Head of caudate nucleus (tissue), 42 donors: ENCODE data around the gene CDC73.
"Not testable (repeated sequence)": the region's sequence is repeated elsewhere in the genome, so short reads cannot be mapped to it uniquely, and the experiment has no call there.

Source experiments
- DNase-seq, 42 donors: peaks; one replicate each; pipeline versions ENCODE4 v3.0.0 to v3.0.0-alpha.2; 2020 to 2021; ENCODE audit warnings: mixed read lengths in 7 of 42
- intact Hi-C: fragments of 100-400 bp; cut with DNase I; formaldehyde crosslinking; loops from one replicate; pipeline ENCODE4 v1.15.0; 2022

The CDC73 gene

DNA sequence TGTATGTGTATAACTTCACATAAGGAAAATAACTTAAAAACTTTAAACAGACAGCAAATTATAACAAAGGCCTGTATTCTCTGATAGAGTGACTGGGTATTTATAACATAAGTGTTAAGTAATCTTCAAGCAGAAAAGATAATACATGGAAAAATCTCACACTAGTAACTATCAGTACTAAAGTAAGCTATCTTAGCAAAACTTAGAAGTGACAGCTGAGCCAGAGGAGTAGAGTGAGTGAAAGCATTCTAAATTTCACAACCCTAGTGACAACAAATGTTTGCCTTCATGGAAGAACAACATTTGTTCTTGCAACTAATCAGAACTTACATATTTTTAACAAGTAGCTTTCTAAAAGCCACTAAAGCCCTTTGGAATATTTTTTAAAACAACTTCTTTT lies 139.1 kb downstream of the CDC73 start:
- DNase-seq = no peak
- intact Hi-C loops = no loop called here

DNA sequence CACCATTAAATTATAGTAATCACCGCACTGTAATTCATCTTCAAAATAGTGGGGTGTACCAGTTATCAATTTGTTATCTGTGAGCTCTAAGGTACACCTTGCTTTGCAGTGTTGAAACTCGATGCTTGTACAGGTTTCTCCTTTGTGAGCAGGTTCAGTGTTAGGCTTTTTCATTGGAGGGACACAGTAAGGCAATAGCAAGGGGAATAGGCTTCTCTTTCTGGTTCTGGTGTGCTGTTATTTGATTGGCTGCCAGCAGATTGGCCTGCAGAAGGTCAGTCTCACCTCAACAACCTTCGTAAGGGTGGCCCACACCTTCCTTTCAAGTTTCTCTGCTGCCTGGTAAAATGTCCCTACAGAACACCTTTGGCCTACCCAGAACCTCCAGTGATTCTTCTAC lies 140.8 kb downstream of the CDC73 start:
- DNase-seq = no peak
- intact Hi-C loops = no loop called here

DNA sequence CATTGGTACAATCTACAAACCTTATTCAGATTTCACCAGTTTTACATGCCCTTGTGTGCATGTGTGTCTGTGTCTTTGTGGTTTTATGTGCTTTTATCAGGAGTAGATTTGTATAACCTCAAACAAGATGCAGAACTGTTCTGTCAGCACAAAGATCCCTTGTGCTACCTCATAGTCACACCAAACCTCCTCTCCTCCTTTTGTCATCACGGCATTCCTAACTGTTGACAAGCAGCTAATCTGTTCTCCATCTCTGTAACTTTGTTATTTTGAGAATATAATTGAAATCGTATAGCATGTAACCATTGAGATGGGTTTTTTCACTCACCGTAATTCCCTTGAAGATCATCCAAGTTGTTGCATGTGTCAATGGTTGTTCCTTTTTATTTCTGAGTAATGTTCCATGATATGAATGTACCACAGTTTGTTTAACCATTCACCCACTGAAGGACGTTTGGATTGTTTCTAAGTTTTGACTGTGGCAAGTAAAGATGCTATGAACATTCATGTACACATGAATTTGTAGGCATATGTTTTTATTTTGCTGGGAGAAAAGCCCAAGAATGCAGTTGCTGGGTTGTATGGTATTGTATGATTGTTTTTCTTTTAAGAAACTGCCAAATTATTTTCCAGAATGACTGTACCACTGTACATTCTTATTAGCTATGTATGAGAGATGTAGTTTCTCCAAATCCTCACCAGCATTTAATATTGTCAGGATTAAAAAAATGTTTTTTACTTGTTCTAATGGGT lies 142.7 kb downstream of the CDC73 start:
- intact Hi-C loops = no loop called here
- no peak for DNase-seq

- no peak for DNase-seq
- intact Hi-C loops = no loop called here
These were observed 143.9 kb downstream of the CDC73 start for GRCh38 chr1:193265716-193266115.

GRCh38 chr1:193266794-193267193 lies 145.0 kb downstream of the CDC73 start:
- DNase-seq, intact Hi-C loops: not testable (repeated sequence)

DNA sequence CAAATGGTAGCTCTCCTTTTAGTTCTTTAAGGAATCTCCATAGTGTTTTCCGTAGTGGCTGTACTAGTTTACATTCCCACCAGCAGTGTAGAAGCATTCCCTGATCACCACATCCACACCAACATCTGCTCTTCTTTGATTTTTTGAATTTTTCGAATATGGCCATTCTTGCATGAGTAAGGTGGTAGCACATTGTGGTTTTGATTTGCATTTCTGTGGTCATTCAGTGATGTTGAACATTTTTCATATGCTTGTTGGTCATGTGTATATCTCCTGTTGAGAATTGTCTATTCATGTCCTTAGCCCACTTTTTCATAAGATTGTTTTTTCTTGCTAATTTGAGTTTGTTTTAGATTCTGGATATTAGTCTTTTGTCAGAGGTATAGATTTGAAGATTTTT lies 149.2 kb downstream of the CDC73 start:
- no peak for DNase-seq
- intact Hi-C loops = no loop called here

DNA sequence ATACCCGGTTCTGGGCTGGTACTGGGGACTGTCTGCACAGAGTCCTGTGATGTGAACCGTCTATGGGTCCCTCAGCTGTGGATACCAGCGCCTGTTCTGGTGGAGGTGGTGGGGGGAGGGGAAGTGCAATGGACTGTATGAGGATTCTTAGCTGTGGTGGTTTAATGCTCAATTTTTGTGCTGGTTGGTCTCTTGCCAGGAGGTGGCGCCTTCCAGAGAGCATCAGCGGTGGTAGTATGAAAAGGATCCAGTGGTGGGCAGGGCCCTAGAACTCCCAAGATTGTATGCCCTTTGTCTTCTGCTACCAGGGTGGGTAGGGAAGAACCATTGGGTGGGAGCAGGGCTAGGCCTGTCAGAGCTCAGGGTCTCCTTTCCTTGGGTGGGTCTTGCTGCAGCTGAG lies 153.9 kb downstream of the CDC73 start:
- intact Hi-C loops = no loop called here
- DNase-seq = no peak

- DNase-seq = no peak
- intact Hi-C loops = no loop called here
These were observed 157.1 kb downstream of the CDC73 start for GRCh38 chr1:193278968-193279367.

- intact Hi-C loops = no loop called here
- no peak for DNase-seq
These were observed 160.1 kb downstream of the CDC73 start for GRCh38 chr1:193281894-193282293.

DNA sequence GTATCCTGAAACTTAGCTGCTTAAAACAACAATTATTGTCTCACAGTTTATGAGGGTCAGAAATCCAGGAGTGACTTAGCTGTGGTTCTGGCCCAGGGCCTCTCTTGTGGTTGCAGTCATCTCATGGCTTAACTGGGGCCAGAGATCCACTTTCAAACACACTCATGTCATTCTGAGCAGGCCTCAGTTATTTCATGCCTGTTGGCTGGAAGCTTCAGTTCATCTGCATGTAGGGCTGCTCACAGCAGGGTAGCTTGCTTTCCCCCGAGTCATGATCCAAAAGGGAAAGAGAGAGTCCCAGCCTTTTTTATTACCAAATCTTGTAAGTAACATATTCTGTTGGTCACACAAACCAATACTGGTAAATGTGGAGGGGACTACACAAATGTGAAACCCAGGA lies 161.2 kb downstream of the CDC73 start:
- intact Hi-C loops = no loop called here

GRCh38 chr1:193284219-193284618 lies 162.4 kb downstream of the CDC73 start:
- intact Hi-C loops = no loop called here
- DNase-seq = no peak

More for the DNA sequence above, 161.2 kb downstream of the CDC73 start:
- DNase-seq = no peak

- DNase-seq = no peak
- intact Hi-C loops = no loop called here
These were observed 163.8 kb downstream of the CDC73 start for GRCh38 chr1:193285641-193286040.

- intact Hi-C loops, DNase-seq: not testable (repeated sequence)
These were observed 166.8 kb downstream of the CDC73 start for GRCh38 chr1:193288548-193289080.

DNA sequence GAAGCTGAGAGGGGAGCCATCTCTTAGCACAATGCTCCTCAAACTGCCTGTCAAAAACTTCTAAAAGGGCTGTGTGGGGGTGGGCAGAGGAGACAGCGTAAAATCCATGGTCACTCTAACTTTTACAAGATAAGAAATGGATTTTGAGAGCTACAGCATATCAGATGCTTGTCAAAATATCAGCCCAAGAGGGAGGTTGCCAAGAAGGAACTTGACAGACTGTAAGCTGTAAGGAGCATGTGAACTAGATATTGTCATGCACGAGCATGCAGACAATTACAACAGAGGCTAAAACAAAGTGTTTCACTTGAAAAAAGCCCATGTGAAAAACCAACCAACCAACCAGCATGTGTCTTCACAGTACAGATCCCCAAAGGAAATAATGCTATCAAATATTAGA lies 171.9 kb downstream of the CDC73 start:
- intact Hi-C loops = no loop called here
- DNase-seq = no peak

DNA sequence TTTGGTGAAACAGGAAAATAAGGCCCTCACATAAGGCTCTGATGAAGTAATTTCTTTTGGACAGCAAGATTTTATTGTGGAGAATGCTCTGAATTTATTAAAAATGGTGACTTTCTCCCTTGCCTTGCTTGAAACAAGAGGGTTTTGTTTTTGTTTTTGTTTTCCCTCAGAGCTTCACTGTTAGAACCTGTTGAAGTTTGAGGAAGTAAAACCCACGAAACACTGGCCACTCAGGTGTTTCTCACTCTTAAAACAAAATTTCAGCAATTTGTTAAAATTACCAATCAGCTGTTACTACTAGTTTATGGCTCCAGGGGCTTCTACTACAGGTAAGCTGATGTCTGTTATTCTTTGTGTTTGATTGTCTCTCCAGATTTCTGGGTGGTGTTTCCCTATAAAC lies 177.2 kb downstream of the CDC73 start:
- no peak for DNase-seq
- intact Hi-C loops = no loop called here

- intact Hi-C loops = no loop called here
- no peak for DNase-seq
These were observed 179.9 kb downstream of the CDC73 start for GRCh38 chr1:193301746-193302145.

DNA sequence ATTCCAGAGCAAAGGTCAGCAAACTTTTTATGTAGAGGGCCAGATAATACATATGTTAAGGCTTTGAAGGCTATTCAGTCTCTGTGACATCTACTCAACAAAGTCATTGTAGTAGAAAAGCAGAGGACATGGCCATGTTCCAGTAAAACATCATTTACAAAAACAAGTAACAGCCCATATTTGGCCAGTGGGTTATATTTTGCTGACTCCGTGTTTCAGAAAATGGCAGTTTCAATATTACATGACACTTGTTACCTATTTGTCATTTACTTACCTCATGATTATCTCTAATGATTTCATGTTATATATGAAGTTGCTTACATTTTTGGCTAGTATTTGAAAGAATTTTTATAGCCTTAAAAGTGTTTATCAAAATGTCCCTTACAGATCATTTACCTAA lies 182.0 kb downstream of the CDC73 start:
- intact Hi-C loops = no loop called here

More for the DNA sequence above, 182.0 kb downstream of the CDC73 start:
- no peak for DNase-seq
